Heart left ventricle (tissue), 16 donors: ENCODE results near the gene ACAP3. TPM values are rescaled to one million over a fixed set of nuclear protein-coding genes. Genes with fewer than 3 reads are reported as not detected.

Experiments
- ATAC-seq, 4 donors: fragments of 200-7000 bp; cut with Tn5 transposase; one replicate each; pipeline ENCODE4 v1.9.1; 2020 to 2022; ENCODE audit warnings: moderate library complexity in 4 of 4, mild to moderate bottlenecking in 3 of 4, moderate number of reproducible peaks in 1 of 4
- DNase-seq, 5 donors: peaks; one replicate each; pipeline ENCODE4 v3.0.0-alpha.2; 2020
- H3K27ac ChIP-seq, 12 donors: fragments of 200-600 bp; sonication (generic) in 4 of 12; one replicate each; pipeline versions ENCODE4 v1.5.0 to v1.8.0; 2016 to 2022; ENCODE audit warnings: mild to moderate bottlenecking in 2 of 12
- H3K27me3 ChIP-seq, 9 donors: fragments of 200-600 bp; sonication (generic) in 2 of 9; one replicate each; pipeline versions ENCODE4 v1.5.1 to v1.8.0; 2016 to 2022; ENCODE audit warnings: mild to moderate bottlenecking in 3 of 9
- H3K36me3 ChIP-seq, 9 donors: fragments of 200-600 bp; sonication (generic) in 2 of 9; one replicate each; pipeline versions ENCODE4 v1.5.0 to v1.8.0; 2018 to 2022; ENCODE audit warnings: mild to moderate bottlenecking in 2 of 9
- H3K4me1 ChIP-seq, 12 donors: fragments of 200-600 bp; sonication (generic) in 4 of 12; one replicate each; pipeline versions ENCODE4 v1.5.0 to v1.8.0; 2016 to 2022; ENCODE audit warnings: mild to moderate bottlenecking in 3 of 12
- H3K4me3 ChIP-seq, 12 donors: fragments of 200-600 bp; sonication (generic) in 4 of 12; one replicate each; pipeline versions ENCODE4 v1.5.0 to v1.8.0; 2017 to 2022; ENCODE audit warnings: mild to moderate bottlenecking in 9 of 12, moderate library complexity in 4 of 12
- H3K9me3 ChIP-seq, 12 donors: fragments of 200-600 bp; sonication (generic) in 4 of 12; one replicate each; pipeline versions ENCODE4 v1.5.0 to v1.8.0; 2016 to 2022; ENCODE audit warnings: mild to moderate bottlenecking in 1 of 12
- CTCF ChIP-seq, 12 donors: fragments of 200-600 bp; sonication (generic) in 4 of 12; IDR thresholded peaks; one replicate each; pipeline versions ENCODE4 v1.5.0 to v1.8.0; 2018 to 2022; ENCODE audit warnings: antibody characterized with exemption in 12 of 12, mild to moderate bottlenecking in 5 of 12
- POLR2A ChIP-seq, 2 donors: fragments of 450-650 bp; IDR thresholded peaks; one replicate each; pipeline ENCODE4 v1.6.1; 2017; ENCODE audit warnings: antibody characterized with exemption in 2 of 2, mild to moderate bottlenecking in 2 of 2, moderate library complexity in 2 of 2
- WGBS, 4 donors: extraction: QIAGEN DNeasy Blood & Tissue Kit in 2 of 4; methylation state at CpG; one replicate each; pipeline versions ENCODE4 v1.1.5 to v1.1.7; 2013 to 2018; 5-methylcytosine and 5-hydroxymethylcytosine counted together
- intact Hi-C, 10 donors: fragments of 100-400 bp; cut with DNase I; formaldehyde crosslinking; loops; one replicate each; pipeline versions ENCODE4 v1.11.1 to v1.14.2; 2022
- polyA plus RNA-seq, 2 donors: library from polyadenylated mRNA; stranded (reverse); fragments of 200-250 nt; gene quantifications; one replicate each; pipeline ENCODE4 v1.2.3, GENCODE V29; 2013
- total RNA-seq, 9 donors: library from RNA; depleted of rRNA in 2 of 9; stranded (reverse); fragments of >200 nt in 2 of 9; fragmentation: NEBNext Ultra II Directional in 3 of 9; extraction: Animal tissue kit (Norgen Biotek cat#: 25700) in 3 of 9; gene quantifications; one replicate each; pipeline versions ENCODE4 v1.1.0 to v1.2.4, GENCODE V29; 2016 to 2023
- donor health status: ischemic (EF 13 %, LVEDD 7.1; RV severe dilation, severe dysfunction).
- donor health status: healthy with polysubstance abuse.
- donor health status: DM: no; HTN: yes; CAD: no.
- donor health status: DM: no; HTN: no; CAD: no.
- donor health status: ischemic (EF 25% LVEDD 6.9; RV normal size, moderate dysfunction).
- donor health status: ischemic (EF 25% LVEDD 5.7; RV mildly dilated, moderate dysfunction).
- donor health status: healthy.
- donor health status: DM: yes; HTN: yes; CAD: no.
- donor health status: ischemic (EF 35%, LVEDD 5.7; RV mildly dilated, moderate dysfunction).
- donor health status: nonischemic (EF 11% LVEDD 7.7; RV severe dilation, severe dysfunction).
- donor health status: DM: yes; HTN: yes; CAD: no.
- donor health status: PGD.
- donor health status: ischemic (EF 29% LVEDD 5.4; RV normal size, mild dysfunction).
- donor health status: nonischemic (EF 23%, LVEDD 6.1; RV moderate dilation, normal function).

The ACAP3 gene
- total and polyA plus RNA-seq, 11 donors, result 20.1 to 59.5 (median 34.1) TPM

DNA sequence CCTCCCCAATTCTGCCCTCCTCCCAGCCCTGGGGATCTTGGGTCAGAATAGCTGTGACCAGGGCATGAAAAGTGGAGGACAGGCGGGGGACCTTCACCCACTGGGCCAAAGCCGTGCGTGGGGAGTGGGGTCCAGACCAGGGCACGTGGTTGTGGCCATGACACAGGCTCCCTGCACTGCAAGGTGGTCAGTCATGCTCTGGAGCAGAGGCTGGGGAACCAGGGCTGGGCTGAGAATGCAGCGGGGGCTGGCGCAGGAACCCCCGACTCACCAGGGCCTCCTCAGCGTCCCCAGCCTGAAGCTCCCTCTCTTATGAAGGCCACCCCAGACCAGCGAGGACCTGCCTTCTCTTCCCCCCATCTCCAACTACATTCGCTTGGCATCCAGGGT, 38.8 kb upstream of the ACAP3 start:
- H3K9me3 ChIP-seq, result no peaks in the 10 kb centered on the region
- peaks cover 0 to 7% (median 4%) of the 10 kb centered on the region in 9 donors for H3K36me3 ChIP-seq
- WGBS, 4 donors, result 86 to 97% (median 95%) methylated on average over 7 to 10 of the region's 10 CpGs
- DNase-seq (no peak), ATAC-seq (no peak)
- intact Hi-C loops, result no loop called here
- no peak for TF ChIP-seq CTCF (IDR thresholded peaks at IDR 0.05)
- no peak for TF ChIP-seq POLR2A (IDR thresholded peaks at IDR 0.05)
- peaks cover 3 to 61% (median 37%) of the 10 kb centered on the region in 12 donors for H3K4me1 ChIP-seq
- peak overlapping the region in 1 of 12 donors; percentile 10 for H3K4me3 ChIP-seq
- H3K27ac ChIP-seq, result peak overlapping the region in 4 of 12 donors; percentile 25 to 86 (median 33)
- H3K27me3 ChIP-seq, result peaks cover 0 to 1% (median 0%) of the 10 kb centered on the region in 9 donors

- Histone ChIP-seq H3K27me3 (no peaks in the 10 kb centered on the region), H3K4me1 (peaks cover 3 to 59% (median 35%) of the 10 kb centered on the region in 12 donors), H3K9me3 (no peaks in the 10 kb centered on the region), H3K4me3 (peak overlapping the region in 3 of 12 donors; percentile 3 to 10 (median 7)), H3K36me3 (peaks cover 0 to 12% (median 8%) of the 10 kb centered on the region in 9 donors), H3K27ac (peak overlapping the region in 6 of 12 donors; percentile 4 to 86 (median 33))
- intact Hi-C loops, result no loop called here
- DNase-seq (no peak), ATAC-seq (peak in 2 of 4 donors; percentile 6 to 27)
- 53 to 65% (median 61%) methylated on average over 3 to 12 of the region's 12 CpGs for WGBS, 4 donors
- TF ChIP-seq POLR2A (IDR thresholded peaks at IDR 0.05), result no peak
- TF ChIP-seq CTCF (IDR thresholded peaks at IDR 0.05), result no peak
Observed at GRCh38 chr1:1345860-1346500, 38.2 kb upstream of the ACAP3 start.

DNA sequence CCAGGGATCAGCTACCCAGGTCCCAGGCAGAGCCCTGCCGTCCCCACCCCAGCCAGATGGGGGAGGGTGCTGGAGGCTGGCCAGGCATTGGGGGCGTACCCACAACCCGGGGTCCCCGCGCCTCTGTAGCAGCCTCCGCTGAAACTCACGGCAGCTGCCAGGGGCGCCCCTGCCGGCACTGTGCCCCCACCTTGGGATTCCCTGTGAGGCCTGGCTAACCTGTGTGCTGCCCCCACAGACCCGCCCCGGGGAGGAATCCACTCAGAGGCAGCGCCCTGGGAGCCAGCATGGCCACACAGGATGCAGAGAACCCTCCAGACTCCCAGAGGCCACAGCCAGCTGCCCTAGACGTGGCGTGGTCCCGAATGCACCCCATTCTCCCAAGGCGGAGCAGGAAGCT, 37.7 kb upstream of the ACAP3 start:
- no peaks in the 10 kb centered on the region for H3K9me3 ChIP-seq
- peak overlapping the region in 4 of 12 donors; percentile 4 to 86 (median 32) for H3K27ac ChIP-seq
- DNase-seq, result no peak
- intact Hi-C loops, result no loop called here
- no peak overlapping the region for H3K4me3 ChIP-seq
- ATAC-seq, result no peak
- H3K36me3 ChIP-seq, result peaks cover 0 to 14% (median 9%) of the 10 kb centered on the region in 9 donors
- WGBS, 4 donors, result 70 to 87% (median 81%) methylated on average over 7 to 16 of the region's 16 CpGs
- H3K4me1 ChIP-seq, result peaks cover 3 to 59% (median 35%) of the 10 kb centered on the region in 12 donors
- no peaks in the 10 kb centered on the region for H3K27me3 ChIP-seq
- no peak for TF ChIP-seq CTCF (IDR thresholded peaks at IDR 0.05)
- TF ChIP-seq POLR2A (IDR thresholded peaks at IDR 0.05), result no peak

- H3K27me3 ChIP-seq, result no peaks in the 10 kb centered on the region
- no peak overlapping the region for H3K4me3 ChIP-seq
- peaks cover 0 to 19% (median 14%) of the 10 kb centered on the region in 9 donors for H3K36me3 ChIP-seq
- intact Hi-C loops, result no loop called here
- 77 to 90% (median 81%) methylated on average over 5 to 15 of the region's 15 CpGs for WGBS, 4 donors
- DNase-seq (no peak), ATAC-seq (no peak)
- H3K9me3 ChIP-seq, result no peaks in the 10 kb centered on the region
- H3K27ac ChIP-seq, result no peak overlapping the region
- TF ChIP-seq POLR2A (IDR thresholded peaks at IDR 0.05) (no peak), CTCF (IDR thresholded peaks at IDR 0.05) (peak in 4 of 12 donors; percentile 7 to 40 (median 28))
- H3K4me1 ChIP-seq, result peaks cover 3 to 59% (median 35%) of the 10 kb centered on the region in 12 donors
Observed at GRCh38 chr1:1344655-1345361, 37.1 kb upstream of the ACAP3 start.
